ENCODE results near the gene PFKL.

PFKL gene

GRCh38 chr21:44292812-44293195, 7.0 kb upstream of the PFKL start:
- TF ChIP-seq TCF12 (IDR thresholded peaks at IDR 0.05; ENCODE audit: low read depth): no peak
- TF ChIP-seq YY1 (IDR thresholded peaks at IDR 0.05; ENCODE audit: low read depth): no peak
- no peak for TF ChIP-seq FOXM1 (IDR thresholded peaks at IDR 0.05; ENCODE audit: borderline replicate concordance, low read depth)
- TF ChIP-seq TAF1 (IDR thresholded peaks at IDR 0.05; ENCODE audit: low read depth): no peak
- no peak for TF ChIP-seq NFIC (IDR thresholded peaks at IDR 0.05)
- no peak for TF ChIP-seq CREB1 (IDR thresholded peaks at IDR 0.05; ENCODE audit: low read depth)
- no peak for TF ChIP-seq RAD21 (IDR thresholded peaks at IDR 0.05; ENCODE audit: low read depth)
- no peak for TF ChIP-seq CEBPB (IDR thresholded peaks at IDR 0.05)

GRCh38 chr21:44293551-44294231, 6.2 kb upstream of the PFKL start:
- TF ChIP-seq ZBTB7A (IDR thresholded peaks at IDR 0.05; ENCODE audit: low read depth) (no peak), EGR1 (IDR thresholded peaks at IDR 0.05) (no peak), FOXM1 (IDR thresholded peaks at IDR 0.05; ENCODE audit: borderline replicate concordance, low read depth) (no peak), MAX (IDR thresholded peaks at IDR 0.05) (no peak), TCF12 (IDR thresholded peaks at IDR 0.05; ENCODE audit: low read depth) (no peak)

- TF ChIP-seq TAF1 (IDR thresholded peaks at IDR 0.05; ENCODE audit: low read depth) (no peak), EP300 (IDR thresholded peaks at IDR 0.05; ENCODE audit: borderline replicate concordance) (peak; percentile 51; the same call in 1 of the 2 replicates), MAX (IDR thresholded peaks at IDR 0.05) (peak; percentile 68), CREB1 (IDR thresholded peaks at IDR 0.05; ENCODE audit: low read depth) (0 out of 2 replicates have a peak, but pooled peaks have one; percentile 29), ZBTB7A (IDR thresholded peaks at IDR 0.05; ENCODE audit: low read depth) (peak; percentile 69), EGR1 (IDR thresholded peaks at IDR 0.05) (no peak), REST (IDR thresholded peaks at IDR 0.05; ENCODE audit: low read depth) (no peak), NFIC (IDR thresholded peaks at IDR 0.05) (peak; percentile 94), USF1 (IDR thresholded peaks at IDR 0.05) (no peak), TEAD4 (IDR thresholded peaks at IDR 0.05) (no peak)
These were observed 5.3 kb upstream of the PFKL start for GRCh38 chr21:44294391-44295162.

GRCh38 chr21:44295163-44295573, 4.7 kb upstream of the PFKL start:
- no peak for TF ChIP-seq TAF1 (IDR thresholded peaks at IDR 0.05; ENCODE audit: low read depth)
- TF ChIP-seq ZBTB7A (IDR thresholded peaks at IDR 0.05; ENCODE audit: low read depth): no peak
- TF ChIP-seq TCF12 (IDR thresholded peaks at IDR 0.05; ENCODE audit: low read depth): no peak
- no peak for TF ChIP-seq YY1 (IDR thresholded peaks at IDR 0.05; ENCODE audit: low read depth)

- TF ChIP-seq RAD21 (IDR thresholded peaks at IDR 0.05; ENCODE audit: low read depth): no peak
- no peak for TF ChIP-seq TAF1 (IDR thresholded peaks at IDR 0.05; ENCODE audit: low read depth)
- no peak for TF ChIP-seq CREB1 (IDR thresholded peaks at IDR 0.05; ENCODE audit: low read depth)
- peak; percentile 63; the same call in 1 of the 2 replicates for TF ChIP-seq ZBTB7A (IDR thresholded peaks at IDR 0.05; ENCODE audit: low read depth)
These were observed 4.2 kb upstream of the PFKL start for GRCh38 chr21:44295646-44296045.

GRCh38 chr21:44296103-44296519, 3.7 kb upstream of the PFKL start:
- no peak for TF ChIP-seq USF1 (IDR thresholded peaks at IDR 0.05)
- no peak for TF ChIP-seq TCF12 (IDR thresholded peaks at IDR 0.05; ENCODE audit: low read depth)
- no peak for TF ChIP-seq FOXM1 (IDR thresholded peaks at IDR 0.05; ENCODE audit: borderline replicate concordance, low read depth)
- TF ChIP-seq CREB1 (IDR thresholded peaks at IDR 0.05; ENCODE audit: low read depth): no peak
- no peak for TF ChIP-seq TEAD4 (IDR thresholded peaks at IDR 0.05)
- no peak for TF ChIP-seq RAD21 (IDR thresholded peaks at IDR 0.05; ENCODE audit: low read depth)
- TF ChIP-seq CEBPB (IDR thresholded peaks at IDR 0.05): no peak
- TF ChIP-seq EGR1 (IDR thresholded peaks at IDR 0.05): no peak
- TF ChIP-seq YY1 (IDR thresholded peaks at IDR 0.05; ENCODE audit: low read depth): no peak
- TF ChIP-seq NFIC (IDR thresholded peaks at IDR 0.05): no peak
- no peak for TF ChIP-seq MAX (IDR thresholded peaks at IDR 0.05)
- TF ChIP-seq EP300 (IDR thresholded peaks at IDR 0.05; ENCODE audit: borderline replicate concordance): no peak

GRCh38 chr21:44296916-44297315, 2.9 kb upstream of the PFKL start:
- no peak for TF ChIP-seq FOXM1 (IDR thresholded peaks at IDR 0.05; ENCODE audit: borderline replicate concordance, low read depth)
- TF ChIP-seq EP300 (IDR thresholded peaks at IDR 0.05; ENCODE audit: borderline replicate concordance): no peak
- TF ChIP-seq NFIC (IDR thresholded peaks at IDR 0.05): no peak
- TF ChIP-seq ZBTB7A (IDR thresholded peaks at IDR 0.05; ENCODE audit: low read depth): no peak
- no peak for TF ChIP-seq REST (IDR thresholded peaks at IDR 0.05; ENCODE audit: low read depth)
- no peak for TF ChIP-seq CREB1 (IDR thresholded peaks at IDR 0.05; ENCODE audit: low read depth)
- TF ChIP-seq TCF12 (IDR thresholded peaks at IDR 0.05; ENCODE audit: low read depth): no peak
- TF ChIP-seq CEBPB (IDR thresholded peaks at IDR 0.05): no peak
- no peak for TF ChIP-seq USF1 (IDR thresholded peaks at IDR 0.05)
- TF ChIP-seq TAF1 (IDR thresholded peaks at IDR 0.05; ENCODE audit: low read depth): no peak
- TF ChIP-seq YY1 (IDR thresholded peaks at IDR 0.05; ENCODE audit: low read depth): no peak
- TF ChIP-seq TEAD4 (IDR thresholded peaks at IDR 0.05): no peak
- TF ChIP-seq RAD21 (IDR thresholded peaks at IDR 0.05; ENCODE audit: low read depth): no peak
- no peak for TF ChIP-seq MAX (IDR thresholded peaks at IDR 0.05)
- no peak for TF ChIP-seq EGR1 (IDR thresholded peaks at IDR 0.05)
